HCEC 1CT (cell line): ENCODE results near the gene PPP3CA.

Experiments used
- DNase-seq: peaks from one replicate; pipeline ENCODE4 v3.0.0-alpha.2; 2017

Gene PPP3CA

DNA sequence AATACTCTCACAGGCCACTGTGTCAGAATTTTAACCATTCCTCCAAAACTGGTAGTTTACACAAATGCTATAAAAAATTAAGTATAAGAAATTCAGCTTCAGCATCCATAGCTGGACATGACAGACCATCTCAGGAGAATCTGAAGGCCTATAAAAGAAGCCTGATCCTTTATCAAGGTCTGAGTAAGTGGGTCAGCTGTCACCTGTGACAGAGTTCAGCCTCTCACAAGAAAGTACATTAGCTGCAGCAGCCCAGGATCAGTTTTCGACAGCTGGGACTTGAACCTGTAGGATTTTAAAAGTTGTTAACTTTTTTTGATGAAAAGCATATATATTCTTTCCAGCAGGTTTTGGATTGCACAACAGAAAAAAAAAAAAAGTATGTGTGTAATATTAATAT, 60.7 kb downstream of the PPP3CA start:
- no peak for DNase-seq

DNA sequence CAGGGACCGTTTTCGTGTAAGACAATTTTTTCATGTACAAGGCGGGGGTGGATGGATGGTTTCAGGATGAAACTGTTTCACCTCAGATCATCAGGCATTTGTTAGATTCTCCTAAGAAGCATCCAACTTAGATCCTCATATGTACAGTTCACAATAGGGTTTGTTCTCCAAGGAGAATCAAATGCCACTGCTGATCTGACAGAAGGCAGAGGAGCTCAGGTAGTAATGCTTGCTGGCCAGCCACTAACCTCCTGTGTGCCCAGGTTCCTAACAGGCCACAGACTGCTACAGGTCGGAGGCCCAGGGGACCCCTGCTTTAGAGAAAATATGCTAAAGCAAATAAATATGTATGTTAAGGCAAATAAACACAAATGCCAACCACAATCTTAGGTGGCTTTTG, 61.3 kb downstream of the PPP3CA start:
- no peak for DNase-seq

DNA sequence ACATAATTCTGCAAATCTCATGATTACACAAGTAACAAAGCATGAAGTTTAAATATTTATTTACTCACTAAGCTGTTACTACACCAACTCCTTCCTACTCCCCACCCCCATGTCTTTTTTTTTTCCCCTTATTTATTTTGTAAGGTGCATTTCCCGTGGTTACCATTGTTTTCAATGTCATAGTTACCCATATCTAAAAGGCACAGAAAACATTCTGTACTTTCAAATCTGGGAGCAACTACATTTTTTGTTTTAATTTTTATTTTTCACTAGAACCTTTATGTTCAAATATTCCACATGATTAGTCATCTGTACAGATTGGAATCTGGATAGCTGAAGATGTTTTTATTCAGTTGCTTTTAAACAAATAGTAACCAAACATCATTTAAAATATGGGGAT, 62.8 kb downstream of the PPP3CA start:
- no peak for DNase-seq

DNA sequence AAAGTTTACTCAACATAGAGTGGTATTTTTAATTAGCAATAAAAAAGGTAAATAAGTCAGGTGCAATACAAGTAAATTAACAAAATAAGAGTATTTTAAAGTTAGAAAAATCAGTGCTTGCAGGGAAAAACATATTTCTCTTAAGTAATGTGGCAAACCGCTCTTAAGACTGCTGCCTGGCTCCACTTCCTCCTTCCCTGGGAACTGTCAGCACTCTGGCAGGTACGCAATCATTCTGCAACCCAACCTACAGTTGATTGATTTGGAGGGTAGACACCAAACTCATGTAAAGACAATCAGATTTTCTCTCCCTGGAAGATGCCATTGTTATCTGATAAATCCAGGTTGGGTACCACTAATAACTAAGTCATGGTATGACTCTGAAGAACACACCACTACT, 63.9 kb downstream of the PPP3CA start:
- no peak for DNase-seq

DNA sequence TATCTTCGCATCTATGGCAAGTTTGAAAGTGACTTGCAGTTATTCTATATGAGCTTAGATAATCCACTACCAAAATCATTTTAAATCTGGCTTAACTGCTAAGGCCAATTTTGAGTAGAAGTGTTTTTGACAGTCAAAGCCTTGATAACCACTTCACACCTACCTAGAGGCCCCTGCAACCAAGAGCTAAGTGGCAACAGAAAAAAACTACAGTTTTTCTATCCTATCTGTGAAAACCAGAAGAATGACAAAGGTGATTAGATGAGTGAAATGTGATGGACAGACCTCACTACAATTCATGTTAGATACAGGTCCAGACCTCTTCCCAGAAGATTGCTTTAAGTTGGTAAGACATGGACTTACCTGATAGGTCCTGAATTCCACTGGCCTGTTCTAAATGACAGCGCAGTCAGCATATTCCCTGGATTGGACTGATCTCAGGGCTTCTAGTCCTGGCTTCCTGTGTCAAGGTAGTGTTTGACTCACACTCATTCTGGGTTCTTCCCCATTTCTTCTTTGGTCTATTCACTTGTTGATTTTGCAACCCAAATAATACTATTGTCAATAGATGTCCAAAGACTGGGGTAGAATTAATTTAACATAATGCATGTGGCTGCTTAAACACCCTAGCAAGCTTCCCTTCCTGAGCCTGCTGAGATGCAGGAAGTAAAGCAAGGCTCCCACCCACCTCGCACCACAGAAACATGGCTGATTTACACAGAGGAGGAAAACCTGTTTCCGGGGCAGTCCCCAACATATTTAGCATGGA, 65.1 kb downstream of the PPP3CA start:
- no peak for DNase-seq

DNA sequence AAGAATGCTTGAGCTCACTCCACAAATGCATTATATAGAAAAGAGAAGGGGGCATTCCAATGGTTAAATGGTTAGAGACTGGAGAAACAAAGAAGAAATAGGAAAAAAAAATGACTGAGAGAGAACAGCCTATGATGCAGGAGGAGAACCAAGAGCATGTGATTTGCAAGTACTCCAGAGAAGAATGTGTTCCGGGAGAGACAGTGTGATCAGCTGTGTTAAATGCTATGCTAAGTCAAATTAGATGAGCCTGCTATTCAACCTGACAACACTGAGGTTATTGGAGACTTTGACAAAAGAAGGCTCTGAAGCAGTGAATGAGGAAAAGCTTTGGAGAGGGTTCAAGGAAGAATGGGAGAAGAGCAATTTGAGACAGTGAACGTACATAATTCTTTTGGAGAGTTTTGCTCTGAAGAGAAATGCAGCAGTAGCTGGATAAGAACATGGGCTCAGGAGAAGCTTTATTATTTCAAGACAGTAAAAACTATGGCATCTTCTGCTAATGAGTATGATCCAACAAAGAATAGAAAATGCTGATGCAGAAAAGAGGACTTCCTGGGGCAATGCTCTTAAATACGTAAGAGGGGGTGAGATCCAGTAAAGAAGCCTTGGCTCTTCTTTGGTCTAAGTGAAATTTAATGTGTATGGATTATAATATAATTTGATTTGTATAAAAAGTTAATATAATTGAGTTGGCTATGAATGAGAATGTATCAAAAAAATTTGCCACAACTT, 66.3 kb downstream of the PPP3CA start:
- no peak for DNase-seq

DNA sequence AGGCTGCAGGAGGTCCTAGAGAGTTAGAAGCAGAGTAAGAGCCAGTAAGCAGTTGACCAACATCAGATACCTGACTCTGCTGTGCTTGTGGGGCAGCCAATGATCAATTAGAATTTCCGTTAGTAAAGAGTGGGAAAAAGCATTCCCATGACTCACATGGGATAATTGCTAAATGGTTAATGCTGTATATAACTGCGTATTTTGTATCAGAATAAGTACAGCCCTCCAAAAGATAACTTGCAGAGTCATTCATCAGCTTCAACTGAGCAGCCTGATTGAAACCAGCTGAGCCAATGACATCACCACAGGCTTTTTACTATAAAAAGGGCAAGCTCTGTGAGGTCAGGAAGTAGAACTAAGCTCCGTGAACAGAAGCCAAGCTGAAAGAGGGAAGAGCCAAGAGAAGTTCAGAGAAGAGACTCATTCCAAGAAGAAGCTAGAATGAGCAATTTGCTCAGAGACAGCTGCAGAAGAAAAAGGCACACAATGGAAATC, 67.9 kb downstream of the PPP3CA start:
- peak; percentile 88 for DNase-seq

DNA sequence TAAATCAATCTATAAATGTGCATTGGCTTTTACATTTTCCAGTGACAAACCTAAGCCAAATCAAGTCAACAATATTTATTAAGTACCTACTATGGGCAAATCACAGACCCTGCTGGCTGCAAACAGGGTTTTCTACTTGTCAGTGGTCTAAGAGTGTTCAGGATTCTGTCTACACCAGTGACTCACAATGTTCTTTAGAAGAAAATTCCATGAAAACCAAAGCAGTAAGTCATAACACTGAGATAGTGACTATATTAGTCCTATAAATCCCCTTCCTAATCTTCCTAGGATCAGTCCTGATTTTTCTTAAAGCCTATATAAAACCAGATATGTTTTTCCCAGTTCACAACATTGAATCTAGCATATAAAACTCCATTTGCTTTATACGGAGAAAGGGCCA, 69.7 kb downstream of the PPP3CA start:
- DNase-seq = peak; percentile 70

DNA sequence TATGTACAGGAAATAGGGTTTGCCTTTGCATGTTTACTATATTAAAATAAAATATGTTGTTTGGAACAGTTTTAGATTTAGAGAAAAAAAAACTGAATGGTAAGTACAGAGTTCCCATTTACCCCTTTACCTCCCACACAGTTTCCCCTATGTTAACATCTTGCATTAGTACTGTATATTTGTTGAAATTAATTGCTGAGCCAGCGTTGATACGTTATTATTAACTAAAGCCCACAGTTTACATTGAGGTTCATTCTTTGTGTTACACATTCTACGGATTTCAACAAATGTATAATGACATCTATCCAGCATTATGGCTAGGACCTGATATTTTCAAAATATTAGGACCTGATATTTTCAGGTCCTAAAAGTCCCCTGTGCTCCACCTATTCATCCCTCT, 70.7 kb downstream of the PPP3CA start:
- no peak for DNase-seq

DNA sequence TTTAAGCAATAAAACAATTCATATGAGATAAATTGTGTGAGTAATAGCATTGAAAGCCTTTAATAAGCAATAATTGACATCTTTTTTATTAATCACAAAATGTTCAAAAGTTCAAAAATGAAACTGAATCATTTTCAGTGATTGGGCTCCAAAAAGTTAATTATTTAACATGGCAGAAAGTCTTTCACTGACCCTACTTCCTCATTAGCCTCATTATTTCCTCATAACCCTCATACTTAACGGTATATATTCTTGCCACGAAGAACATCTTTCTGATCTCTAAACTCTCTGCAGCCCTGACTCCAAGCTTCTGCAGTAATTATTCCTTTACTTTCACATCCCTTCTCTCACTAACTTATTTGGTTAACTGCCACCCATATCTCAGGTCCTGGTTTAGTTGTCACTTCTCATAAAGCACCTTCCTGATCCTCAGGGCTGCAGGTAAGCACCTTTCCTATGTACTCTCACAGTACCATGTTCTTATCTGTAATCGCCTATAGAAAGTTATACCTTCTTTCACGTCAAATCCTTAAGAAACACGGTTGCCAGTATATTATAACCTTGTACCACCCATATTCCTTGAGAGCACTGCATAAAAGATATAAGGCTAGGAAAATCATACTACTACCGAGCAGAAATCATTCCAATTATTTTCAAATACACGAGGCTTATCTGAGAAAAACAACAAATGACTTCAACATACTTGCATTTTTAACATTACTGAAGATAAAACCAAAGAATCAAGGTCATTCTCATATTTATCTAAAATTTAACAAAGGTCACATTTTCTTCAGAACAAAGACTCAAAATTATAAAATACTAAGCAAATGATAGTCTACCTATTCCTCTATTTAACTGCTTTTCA, 72.2 kb downstream of the PPP3CA start:
- DNase-seq = no peak

DNA sequence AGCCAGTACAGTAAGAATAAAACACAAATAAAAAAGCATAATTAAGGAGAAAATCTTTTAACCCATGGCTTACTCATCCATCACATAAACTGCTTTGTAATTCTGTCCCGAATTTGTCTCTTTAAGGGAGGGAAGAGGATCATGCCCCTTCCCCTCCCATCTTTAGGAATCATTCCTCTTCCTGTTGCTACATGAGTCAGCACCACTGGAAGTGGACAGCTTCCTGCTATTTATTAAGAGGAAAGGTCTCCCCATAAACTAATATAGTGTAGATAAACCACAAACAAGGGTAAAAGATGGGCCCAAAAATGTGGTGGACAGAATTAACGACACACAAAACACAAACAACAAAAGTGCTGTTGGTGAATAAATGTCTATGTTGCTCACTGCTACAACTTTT, 75.8 kb downstream of the PPP3CA start:
- DNase-seq = no peak

DNA sequence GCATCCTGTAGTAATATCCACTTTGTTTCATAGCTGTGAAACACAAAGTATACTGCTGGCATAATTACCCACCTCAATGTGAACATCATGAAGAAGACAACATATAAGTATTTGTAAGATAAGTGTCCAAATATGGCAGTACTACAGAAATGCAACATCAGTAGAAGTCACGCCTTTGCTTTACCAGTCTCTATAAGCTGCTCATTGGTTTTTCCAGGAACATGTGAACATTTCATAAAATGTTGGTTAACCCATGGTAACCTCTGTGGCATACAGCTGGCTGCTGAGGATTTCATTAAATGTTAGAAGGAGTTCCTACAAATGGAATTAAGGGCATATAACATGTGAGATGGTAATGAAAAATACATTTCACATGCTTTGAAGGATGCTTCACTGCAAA, 77.6 kb downstream of the PPP3CA start:
- no peak for DNase-seq

DNA sequence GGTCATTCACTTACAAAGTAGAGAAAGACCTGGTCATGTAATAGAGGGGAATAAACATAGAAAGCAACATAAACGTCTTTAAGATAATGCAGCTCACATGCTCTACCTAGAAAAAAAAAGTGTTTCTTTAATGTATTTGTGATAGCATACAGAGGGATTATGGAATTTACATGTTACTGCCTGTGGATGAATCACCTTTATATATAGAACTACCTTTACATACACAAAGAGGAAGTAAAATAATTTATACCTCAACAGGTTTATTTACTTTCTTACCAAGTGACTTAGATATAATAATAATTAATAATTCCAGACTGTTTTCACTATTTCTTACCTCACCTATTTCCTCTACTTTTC, 81.5 kb downstream of the PPP3CA start:
- DNase-seq = no peak

DNA sequence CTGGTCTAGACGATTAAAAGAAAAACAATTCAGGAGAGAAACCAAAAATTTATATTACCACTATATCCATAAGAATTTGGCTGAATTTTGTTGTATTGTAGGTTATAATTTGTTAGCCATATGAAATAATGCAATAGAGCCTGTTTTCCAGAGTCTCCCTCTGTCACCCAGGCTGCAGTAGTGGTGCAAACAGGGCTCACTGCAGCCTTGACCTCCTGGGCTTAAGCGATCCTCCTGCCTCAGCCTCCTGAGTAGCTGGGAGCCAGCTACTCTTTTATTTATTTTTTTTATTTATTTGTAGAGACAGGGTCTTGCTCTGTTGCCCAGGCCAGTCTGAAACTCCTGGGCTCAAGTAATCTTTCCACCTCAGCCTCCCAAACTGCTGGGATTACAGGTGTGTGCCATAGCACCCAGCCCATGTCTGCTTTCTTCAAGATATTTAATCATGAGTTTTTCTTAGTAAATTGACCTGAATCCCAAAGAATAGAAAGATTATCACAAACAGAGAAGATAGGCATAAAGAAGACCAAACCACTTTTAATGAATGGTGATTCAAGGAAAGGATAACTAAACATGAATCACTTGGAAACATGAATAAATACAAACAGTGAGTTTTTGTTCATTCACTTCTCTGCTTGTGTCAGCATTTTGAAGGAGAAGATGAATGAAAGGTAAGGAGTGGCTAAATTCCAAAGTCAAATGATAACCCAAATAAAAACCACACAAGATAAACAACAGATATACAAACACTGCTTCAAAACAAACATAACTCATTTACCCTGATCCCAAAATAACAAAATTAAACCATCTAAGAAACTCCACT, 82.1 kb downstream of the PPP3CA start:
- no peak for DNase-seq

DNA sequence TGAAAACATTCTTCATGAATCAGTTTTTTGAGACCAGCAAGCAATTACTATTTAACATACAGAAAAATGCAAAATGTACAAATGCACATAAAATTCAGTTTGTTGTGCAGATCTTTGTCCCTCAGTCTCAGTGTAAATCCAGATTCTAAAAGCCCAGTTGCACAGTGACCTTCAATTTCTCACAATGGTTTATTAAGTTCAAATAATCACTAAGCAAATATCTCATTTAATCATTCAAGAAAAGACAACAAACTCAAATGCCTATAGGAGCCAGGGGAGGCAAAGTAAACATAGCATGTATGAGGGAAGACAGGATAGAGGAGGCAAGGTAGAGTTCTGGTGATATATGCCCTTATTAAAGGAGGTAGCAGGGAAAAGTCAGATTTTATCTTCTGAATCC, 82.8 kb downstream of the PPP3CA start:
- DNase-seq = no peak

DNA sequence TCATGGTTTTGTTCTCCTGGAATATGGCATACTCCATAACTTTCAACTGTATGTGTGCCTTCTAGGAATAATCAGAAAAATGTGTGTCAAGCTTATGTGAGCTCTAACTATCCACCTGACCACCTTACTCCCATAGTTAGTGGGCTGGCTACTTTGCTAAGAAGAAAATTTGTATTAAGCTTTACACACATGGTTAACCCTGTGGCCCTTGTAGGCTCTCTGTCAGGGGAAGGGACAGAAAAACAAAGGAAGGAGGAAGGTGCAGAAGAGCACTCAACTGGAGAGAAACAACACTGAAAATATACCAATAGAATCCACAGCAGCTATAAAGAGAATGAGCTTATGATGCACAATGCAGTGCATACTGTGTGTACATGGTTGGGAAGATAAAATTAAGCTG, 84.6 kb downstream of the PPP3CA start:
- no peak for DNase-seq

DNA sequence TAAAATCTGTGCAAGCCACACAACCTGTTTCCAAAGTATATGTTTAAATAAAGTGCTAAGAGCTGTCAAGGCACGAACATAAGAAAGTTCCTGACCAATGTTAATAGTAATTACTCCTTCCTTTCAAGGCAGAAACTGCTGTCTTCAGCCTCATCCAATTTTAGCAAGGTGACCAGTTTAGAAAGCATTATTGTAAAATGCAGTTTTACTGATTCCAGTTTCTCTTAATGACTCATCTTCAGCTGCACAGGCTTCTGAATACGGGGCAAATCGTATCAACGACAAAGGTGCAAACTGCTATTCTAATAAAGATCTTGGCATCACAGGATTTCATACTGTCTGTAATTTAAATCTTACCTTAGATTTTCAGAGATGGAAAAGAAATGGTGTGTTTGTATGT, 87.5 kb downstream of the PPP3CA start:
- DNase-seq = peak; percentile 10

DNA sequence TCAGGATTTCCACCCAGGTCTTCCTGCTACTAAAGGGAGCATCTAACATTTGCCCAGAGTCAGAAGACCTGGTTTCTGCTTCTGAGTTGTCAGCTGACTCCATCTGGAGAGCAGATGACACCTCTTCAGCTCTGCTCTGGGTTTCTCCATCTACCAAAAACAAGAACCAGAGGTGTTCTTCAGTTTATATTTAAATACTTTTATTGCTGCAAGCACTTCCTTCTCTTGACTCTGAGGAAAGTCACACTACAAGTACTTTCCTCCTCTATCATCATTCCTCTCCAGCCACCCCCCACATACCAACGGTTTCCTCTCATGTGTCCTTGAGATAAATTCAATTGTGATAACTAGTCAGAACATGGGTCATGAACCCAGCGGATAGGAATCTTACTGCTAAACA, 88.4 kb downstream of the PPP3CA start:
- no peak for DNase-seq

DNA sequence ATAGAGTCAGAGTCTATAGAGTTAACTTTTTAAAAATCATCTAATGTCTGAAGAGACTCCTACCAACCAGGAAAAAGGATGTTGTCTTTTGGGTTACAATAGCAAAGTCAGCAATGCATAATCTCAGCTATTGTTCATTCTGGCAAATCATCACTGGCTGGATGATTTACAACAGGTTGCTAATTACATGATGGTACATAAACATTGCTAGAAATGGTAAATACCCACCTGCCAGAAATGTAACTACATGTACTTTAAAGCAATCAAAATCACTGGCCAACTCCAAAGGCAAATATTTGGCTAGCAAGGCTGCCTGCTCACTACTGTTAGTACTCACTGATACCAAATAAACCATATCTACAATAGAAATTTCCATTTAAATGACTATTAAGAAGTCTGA, 91.1 kb downstream of the PPP3CA start:
- DNase-seq = no peak

DNA sequence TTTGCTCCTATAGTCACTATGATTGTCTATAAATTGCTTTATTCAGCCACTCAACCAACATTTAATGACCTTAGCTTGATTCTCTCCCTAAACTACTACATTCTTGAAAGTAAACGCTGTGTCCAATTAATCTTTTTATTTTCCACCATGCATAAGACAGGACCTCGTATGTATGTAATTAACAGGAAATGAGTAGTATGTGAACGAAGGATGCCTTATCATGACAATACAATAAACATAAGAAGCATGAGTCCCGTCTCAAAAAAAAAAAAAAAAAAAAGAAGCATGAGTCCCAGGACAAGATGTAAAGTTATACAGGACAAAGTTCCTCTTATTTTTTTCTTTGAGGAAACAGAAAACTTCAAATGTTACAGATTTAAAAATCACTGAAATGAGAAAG, 92.5 kb downstream of the PPP3CA start:
- DNase-seq = no peak

DNA sequence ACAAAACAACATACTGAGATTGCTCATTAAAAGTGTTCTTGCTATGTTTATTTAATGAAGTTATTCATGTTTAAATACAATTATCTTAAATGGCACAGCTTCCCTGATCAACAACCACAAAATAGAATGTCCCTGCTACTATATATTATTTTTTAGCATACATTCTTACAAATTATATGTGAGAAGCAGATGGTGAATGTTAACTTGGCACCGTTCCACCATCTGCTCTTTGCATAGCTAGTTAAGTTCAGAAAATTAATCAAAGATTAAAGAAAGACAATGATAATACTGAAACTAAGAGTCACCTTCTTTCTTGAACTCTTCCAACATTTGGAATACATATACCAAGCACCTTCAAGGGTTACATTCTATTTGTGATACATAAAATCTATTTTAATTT, 94.2 kb downstream of the PPP3CA start:
- DNase-seq = no peak

DNA sequence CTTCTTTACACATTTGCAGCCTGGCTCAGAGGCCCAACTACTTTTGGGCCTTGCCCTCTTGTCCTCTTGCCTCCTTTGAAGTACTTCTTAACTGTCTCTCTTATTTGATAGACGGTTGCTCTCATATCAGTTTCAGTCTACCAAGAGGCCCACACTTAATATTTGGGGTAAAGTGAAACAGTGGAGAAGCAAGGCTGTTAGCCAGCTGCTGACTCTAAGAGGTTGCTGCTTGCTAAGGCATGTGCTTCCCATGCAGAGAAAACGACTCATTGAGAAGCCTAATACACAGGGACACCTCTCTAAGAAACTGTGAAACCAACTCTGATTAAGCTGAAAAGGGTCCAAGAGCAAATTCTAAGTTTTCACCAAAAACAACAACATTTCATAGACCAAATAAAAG, 94.6 kb downstream of the PPP3CA start:
- DNase-seq = no peak

DNA sequence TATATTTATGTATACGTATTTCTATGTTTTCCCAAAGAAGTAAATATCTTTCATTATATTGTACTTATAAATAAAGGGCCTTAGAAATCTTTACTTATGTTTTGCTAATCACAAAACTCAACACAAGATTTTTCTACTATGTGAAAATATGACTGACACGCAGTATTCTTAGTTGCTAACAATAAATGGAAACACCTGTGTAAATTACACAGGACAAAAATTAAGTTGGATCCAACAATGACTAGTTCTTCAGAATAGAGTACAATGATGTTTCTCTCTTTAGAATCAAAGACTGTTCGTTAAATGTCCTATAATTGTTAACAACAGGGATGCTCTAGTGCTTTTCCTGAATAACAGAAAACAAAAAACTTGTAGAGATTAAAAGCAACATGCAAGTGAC, 96.1 kb downstream of the PPP3CA start:
- no peak for DNase-seq
